Activated gamma-delta T cell treated with Interleukin-2 at 50 U/mL for 16 hours (primary cell): ENCODE results near the gene ZBTB5.
A peak's percentile ranks its signal among the peaks of the same experiment; 100 is the strongest.
"Not testable (repeated sequence)": the region's sequence is repeated elsewhere in the genome, so short reads cannot be mapped to it uniquely, and the experiment has no call there.

Experiments used
- DNase-seq: peaks from one replicate; pipeline ENCODE4 v3.0.0-alpha.2; 2020

Gene ZBTB5

GRCh38 chr9:37465249-37466036 is at the start of gene ZBTB5:
Gene ZBTB5, minus strand, starts transcription at chr9:37465450. Its CDS starts 22,899 bp downstream, at chr9:37442551.
- peak; percentile 99 for DNase-seq

GRCh38 chr9:37514999-37515398 is 49.7 kb upstream of the ZBTB5 start:
- DNase-seq, result no peak

GRCh38 chr9:37514415-37514814 is 49.2 kb upstream of the ZBTB5 start:
- not testable (repeated sequence) for DNase-seq

GRCh38 chr9:37512437-37512836 is 47.2 kb upstream of the ZBTB5 start:
- DNase-seq, result peak; percentile 46

GRCh38 chr9:37511016-37512010 is 46.1 kb upstream of the ZBTB5 start:
- no peak for DNase-seq

- not testable (repeated sequence) for DNase-seq
Observed at GRCh38 chr9:37510053-37510452, 44.8 kb upstream of the ZBTB5 start.

GRCh38 chr9:37509536-37509935 is 44.3 kb upstream of the ZBTB5 start:
- DNase-seq, result no peak

- DNase-seq, result no peak
Observed at GRCh38 chr9:37508834-37509206, 43.6 kb upstream of the ZBTB5 start.

- no peak for DNase-seq
Observed at GRCh38 chr9:37508135-37508833, 43.0 kb upstream of the ZBTB5 start.

GRCh38 chr9:37507566-37508134 is 42.4 kb upstream of the ZBTB5 start:
- no peak for DNase-seq

- no peak for DNase-seq
Observed at GRCh38 chr9:37504605-37505004, 39.4 kb upstream of the ZBTB5 start.

GRCh38 chr9:37503736-37504135 is 38.5 kb upstream of the ZBTB5 start:
- DNase-seq, result peak; percentile 44

GRCh38 chr9:37501957-37502596 is 36.8 kb upstream of the ZBTB5 start:
- no peak for DNase-seq

- no peak for DNase-seq
Observed at GRCh38 chr9:37499297-37499696, 34.0 kb upstream of the ZBTB5 start.

- no peak for DNase-seq
Observed at GRCh38 chr9:37498457-37498856, 33.2 kb upstream of the ZBTB5 start.

GRCh38 chr9:37497320-37497719 is 32.1 kb upstream of the ZBTB5 start:
- no peak for DNase-seq

- DNase-seq, result no peak
Observed at GRCh38 chr9:37496020-37496419, 30.8 kb upstream of the ZBTB5 start.

GRCh38 chr9:37495571-37495970 is 30.3 kb upstream of the ZBTB5 start:
- DNase-seq, result no peak

GRCh38 chr9:37491939-37492338 is 26.7 kb upstream of the ZBTB5 start:
- no peak for DNase-seq

GRCh38 chr9:37486616-37487548 is 21.6 kb upstream of the ZBTB5 start:
- no peak for DNase-seq

GRCh38 chr9:37486256-37486615 is 21.0 kb upstream of the ZBTB5 start:
- DNase-seq, result no peak
